GM18508 (cell line): ENCODE results near the gene HES3.
A peak's percentile ranks its signal among the peaks of the same experiment; 100 is the strongest.

Source experiments
- ATAC-seq: cut with Tn5 transposase; IDR thresholded peaks from one replicate; pipeline ENCODE4 v1.9.1; 2021; ENCODE audit warnings: moderate number of reproducible peaks; ENCODE audit not compliant: insufficient read depth, unreplicated experiment

Gene HES3

GRCh38 chr1:6243993-6244392 lies at the start of gene HES3:
Gene HES3 (plus strand): TSS chr1:6244179. CDS start chr1:6244366, 187 bp downstream.
- no peak for ATAC-seq

GRCh38 chr1:6197746-6198427 lies 46.1 kb upstream of the HES3 start:
- ATAC-seq = no peak

GRCh38 chr1:6198646-6199297 lies 45.2 kb upstream of the HES3 start:
- ATAC-seq = no peak

- ATAC-seq = peak; percentile 84
Observed at GRCh38 chr1:6199298-6200187, 44.4 kb upstream of the HES3 start, which contains the start of gene RPL22. Gene RPL22 (minus strand): TSS chr1:6199595. CDS start chr1:6199573, 22 bp downstream.

- ATAC-seq = no peak
Observed at GRCh38 chr1:6200188-6200809, 43.7 kb upstream of the HES3 start.

GRCh38 chr1:6202256-6202655 lies 41.7 kb upstream of the HES3 start:
- ATAC-seq = no peak

- ATAC-seq = no peak
Observed at GRCh38 chr1:6205849-6206519, 38.0 kb upstream of the HES3 start, which contains the start of gene RNF207. Gene RNF207 (plus strand): TSS chr1:6206119. CDS start chr1:6206536, 417 bp downstream.

GRCh38 chr1:6206520-6206855 lies 37.5 kb upstream of the HES3 start:
- no peak for ATAC-seq

GRCh38 chr1:6207075-6207885 lies 36.7 kb upstream of the HES3 start:
- no peak for ATAC-seq

- no peak for ATAC-seq
Observed at GRCh38 chr1:6207921-6208320, 36.1 kb upstream of the HES3 start.

GRCh38 chr1:6208723-6209660 lies 35.0 kb upstream of the HES3 start:
- no peak for ATAC-seq

GRCh38 chr1:6209661-6210580 lies 34.1 kb upstream of the HES3 start:
- ATAC-seq = no peak

GRCh38 chr1:6210591-6211355 lies 33.2 kb upstream of the HES3 start:
- ATAC-seq = no peak

GRCh38 chr1:6211731-6212130 lies 32.2 kb upstream of the HES3 start:
- ATAC-seq = no peak

GRCh38 chr1:6212193-6212959 lies 31.6 kb upstream of the HES3 start:
- ATAC-seq = no peak
